HG03342 (cell line): ENCODE data around the gene NEMP1.
"Not testable (repeated sequence)": the region's sequence is repeated elsewhere in the genome, so short reads cannot be mapped to it uniquely, and the experiment has no call there.

Experiments
- ATAC-seq: cut with Tn5 transposase; IDR thresholded peaks from one replicate; pipeline ENCODE4 v1.9.1; 2021; ENCODE audit warnings: mild to moderate bottlenecking, moderate library complexity; ENCODE audit not compliant: unreplicated experiment

The NEMP1 gene

GRCh38 chr12:57078519-57079404, at the start of gene NEMP1:
NEMP1 (minus strand) TSS chr12:57078791; CDS start chr12:57078745, 46 bp downstream.
- peak; percentile 96 for ATAC-seq

GRCh38 chr12:57127726-57128518, 49.3 kb upstream of the NEMP1 start, which contains the start of gene LRP1:
LRP1 (plus strand) TSS chr12:57128483; CDS start chr12:57128965, 482 bp downstream.
- no peak for ATAC-seq

GRCh38 chr12:57127101-57127725, 48.6 kb upstream of the NEMP1 start:
- no peak for ATAC-seq

- no peak for ATAC-seq
These were observed 48.0 kb upstream of the NEMP1 start for GRCh38 chr12:57126561-57126960.

- ATAC-seq = no peak
These were observed 47.5 kb upstream of the NEMP1 start for GRCh38 chr12:57126061-57126460.

- ATAC-seq = no peak
These were observed 45.8 kb upstream of the NEMP1 start for GRCh38 chr12:57124261-57124877.

GRCh38 chr12:57123813-57124212, 45.2 kb upstream of the NEMP1 start:
- ATAC-seq = no peak

GRCh38 chr12:57120718-57121117, 42.1 kb upstream of the NEMP1 start:
- not testable (repeated sequence) for ATAC-seq

- ATAC-seq = no peak
These were observed 40.9 kb upstream of the NEMP1 start for GRCh38 chr12:57119294-57120085.

- ATAC-seq = no peak
These were observed 40.2 kb upstream of the NEMP1 start for GRCh38 chr12:57118711-57119271.

GRCh38 chr12:57116580-57117281, 38.1 kb upstream of the NEMP1 start:
- ATAC-seq = no peak

- no peak for ATAC-seq
These were observed 34.1 kb upstream of the NEMP1 start for GRCh38 chr12:57112492-57113294.

GRCh38 chr12:57111031-57111734, 32.6 kb upstream of the NEMP1 start, which contains the start of gene STAT6:
STAT6 (minus strand) TSS chr12:57111362; CDS start chr12:57108278, 3,084 bp downstream.
- peak; percentile 53 for ATAC-seq

- ATAC-seq = peak; percentile 50
These were observed 31.8 kb upstream of the NEMP1 start for GRCh38 chr12:57110104-57111030.

- ATAC-seq = no peak
These were observed 30.9 kb upstream of the NEMP1 start for GRCh38 chr12:57109207-57110103.
